Brain microvascular endothelial cell (primary cell): ENCODE results near the gene ZBTB40.

Experiments
- DNase-seq: peaks from one replicate; pipeline ENCODE4 v3.0.0-alpha.2; 2020
- H3K27ac ChIP-seq: fragments of 250-450 bp; sonication (Bioruptor Pico); 2 replicates; pipeline ENCODE4 v1.5.1; 2020; ENCODE audit warnings: mild to moderate bottlenecking, moderate library complexity
- H3K27me3 ChIP-seq: fragments of 250-450 bp; sonication (Bioruptor Pico); replicated peaks from 2 replicates; pipeline ENCODE4 v1.5.1; 2020; ENCODE audit warnings: mild to moderate bottlenecking
- H3K36me3 ChIP-seq: fragments of 250-450 bp; sonication (Bioruptor Pico); replicated peaks from 2 replicates; pipeline ENCODE4 v1.5.1; 2020; ENCODE audit warnings: mild to moderate bottlenecking
- H3K4me3 ChIP-seq: 2 replicates; pipeline ENCODE4 v1.5.1; 2011; ENCODE audit warnings: low read depth, mild to moderate bottlenecking, control low read depth, low read length, moderate library complexity
- CTCF ChIP-seq: IDR thresholded peaks from 2 replicates; pipeline ENCODE4 v1.5.1; 2011; ENCODE audit warnings: low read depth, mild to moderate bottlenecking, moderate library complexity, low read length, control low read depth, inconsistent platforms; ENCODE audit errors: missing control alignments
- in situ Hi-C: cut with HindIII; loops from 2 replicates; pipeline ENCODE4 v1.10.0; 2017; ENCODE audit warnings: low sequenced_read_pairs, low pct_ligation_motif_present

The ZBTB40 gene

GRCh38 chr1:22494943-22495579, 43.4 kb downstream of the ZBTB40 start:
- in situ Hi-C loops, result no loop called here
- H3K4me3 ChIP-seq, result no peak overlapping the region
- no peak for DNase-seq
- H3K27ac ChIP-seq, result no peak overlapping the region
- no peak for TF ChIP-seq CTCF
- H3K36me3 ChIP-seq, result peaks cover 3% of the 10 kb centered on the region
- no peaks in the 10 kb centered on the region for H3K27me3 ChIP-seq

GRCh38 chr1:22496536-22497160, 45.0 kb downstream of the ZBTB40 start:
- in situ Hi-C loops, result no loop called here
- no peak for DNase-seq

GRCh38 chr1:22498463-22498862, 46.8 kb downstream of the ZBTB40 start:
- TF ChIP-seq CTCF, result no peak
- Histone ChIP-seq H3K27ac (no peak overlapping the region), H3K4me3 (no peak overlapping the region), H3K36me3 (peaks cover 3% of the 10 kb centered on the region), H3K27me3 (no peaks in the 10 kb centered on the region)
- DNase-seq, result no peak
- in situ Hi-C loops, result no loop called here

More at GRCh38 chr1:22496536-22497160, 45.0 kb downstream of the ZBTB40 start:
- no peak for TF ChIP-seq CTCF
- Histone ChIP-seq H3K4me3 (no peak overlapping the region), H3K36me3 (peaks cover 3% of the 10 kb centered on the region), H3K27me3 (no peaks in the 10 kb centered on the region), H3K27ac (no peak overlapping the region)

GRCh38 chr1:22500058-22500457, 48.4 kb downstream of the ZBTB40 start:
- Histone ChIP-seq H3K4me3 (no peak overlapping the region), H3K27me3 (no peaks in the 10 kb centered on the region), H3K36me3 (peaks cover 3% of the 10 kb centered on the region), H3K27ac (no peak overlapping the region)
- TF ChIP-seq CTCF, result no peak
- in situ Hi-C loops, result no loop called here
- no peak for DNase-seq

- in situ Hi-C loops, result no loop called here
- peaks cover 3% of the 10 kb centered on the region for H3K36me3 ChIP-seq
- H3K27me3 ChIP-seq, result no peaks in the 10 kb centered on the region
- no peak overlapping the region for H3K27ac ChIP-seq
- peak; percentile 35 for DNase-seq
- no peak overlapping the region for H3K4me3 ChIP-seq
- no peak for TF ChIP-seq CTCF
Observed at GRCh38 chr1:22500471-22500870, 48.8 kb downstream of the ZBTB40 start.
